Ecto neural progenitor cell (in vitro differentiated cells): ENCODE measurements around the gene SIX1.
A peak's percentile ranks its signal among the peaks of the same experiment; 100 is the strongest.

Experiments
- DNase-seq: peaks from one replicate; pipeline ENCODE4 v3.0.0-alpha.2; 2018; ENCODE audit warnings: low spot score

Gene SIX1

DNA sequence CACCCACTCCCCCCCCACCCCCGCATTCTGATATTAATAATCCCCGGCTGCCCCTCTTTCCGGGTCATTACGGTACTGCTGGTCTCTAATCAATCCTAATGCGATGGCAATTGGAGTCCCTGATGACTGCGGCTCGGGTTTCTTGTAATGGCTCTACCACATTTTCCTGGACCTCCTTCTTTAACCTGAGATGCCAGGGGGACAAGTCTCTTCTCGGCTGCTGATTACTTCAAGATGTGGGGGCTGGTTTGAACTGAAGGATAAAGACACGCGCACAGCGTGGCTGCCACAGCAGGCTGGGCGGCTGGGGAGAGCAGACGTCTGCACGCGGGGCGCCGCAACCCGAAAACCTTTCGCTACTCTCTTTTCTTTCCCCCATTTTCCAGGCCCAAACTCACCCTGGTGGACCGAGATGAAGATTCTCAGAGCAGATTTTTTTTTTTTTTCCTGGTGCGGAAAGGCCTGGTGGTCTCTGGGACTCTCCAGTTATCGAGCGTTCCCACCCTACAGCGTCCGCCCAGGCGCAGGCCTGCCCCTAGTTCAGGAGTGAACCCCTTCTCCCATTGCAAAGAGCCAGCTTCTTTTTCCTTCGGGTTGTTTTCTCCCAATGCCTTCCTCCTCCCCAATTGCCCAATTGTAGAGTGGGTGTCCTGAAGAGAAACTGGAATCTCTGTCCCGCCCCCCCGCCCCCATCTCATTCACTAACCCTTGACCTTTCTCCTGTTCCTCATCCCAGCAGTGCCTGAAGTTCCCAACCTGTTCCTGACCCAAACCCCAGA lies 6.0 kb upstream of the SIX1 start:
- DNase-seq = peak; percentile 55

DNA sequence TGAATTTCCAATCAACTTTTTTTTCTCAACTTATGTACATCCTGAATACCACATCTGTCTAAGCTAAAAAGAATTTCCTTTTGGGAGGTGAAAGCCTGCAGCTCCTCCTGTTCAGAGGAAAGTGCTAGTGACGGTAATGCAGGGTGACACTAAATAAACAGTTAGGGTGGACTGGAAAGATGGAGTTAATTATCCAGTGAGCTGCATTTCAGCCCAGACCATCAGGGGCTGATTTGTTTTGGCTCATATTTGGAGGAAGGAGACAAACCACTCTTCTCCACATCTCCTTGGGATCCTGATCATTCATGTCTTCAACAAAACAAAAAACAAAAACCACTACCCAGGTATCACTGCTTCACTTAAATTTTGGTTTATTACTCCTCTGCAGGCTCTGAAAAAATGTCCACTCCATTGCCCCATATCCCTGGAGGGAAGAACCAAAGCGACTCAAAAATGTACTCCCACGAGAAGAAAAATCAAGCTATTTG lies 5.1 kb upstream of the SIX1 start:
- no peak for DNase-seq

DNA sequence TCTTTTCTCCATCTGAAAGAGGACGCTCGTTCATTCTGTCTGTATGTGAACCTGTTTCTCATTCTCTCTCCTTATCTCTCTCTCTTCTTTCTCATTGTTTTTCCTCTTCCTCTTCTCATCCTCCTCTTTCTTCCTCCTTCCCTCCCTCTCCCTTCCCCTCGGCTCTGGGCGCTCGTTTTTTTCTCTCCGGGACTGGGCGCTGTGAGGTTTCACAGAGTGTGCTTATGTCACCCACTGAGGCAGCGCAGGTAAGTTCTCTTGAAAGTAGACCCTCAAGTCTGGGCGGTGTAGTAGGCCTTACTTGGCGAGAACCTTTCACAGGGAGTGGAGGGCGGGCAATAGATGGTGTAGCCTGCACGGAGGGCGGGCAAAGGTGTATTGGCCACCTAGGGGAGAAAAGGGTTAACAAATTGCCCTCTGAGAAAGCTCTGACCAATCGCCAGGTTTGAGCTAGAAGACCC lies 4.5 kb upstream of the SIX1 start:
- DNase-seq = no peak

DNA sequence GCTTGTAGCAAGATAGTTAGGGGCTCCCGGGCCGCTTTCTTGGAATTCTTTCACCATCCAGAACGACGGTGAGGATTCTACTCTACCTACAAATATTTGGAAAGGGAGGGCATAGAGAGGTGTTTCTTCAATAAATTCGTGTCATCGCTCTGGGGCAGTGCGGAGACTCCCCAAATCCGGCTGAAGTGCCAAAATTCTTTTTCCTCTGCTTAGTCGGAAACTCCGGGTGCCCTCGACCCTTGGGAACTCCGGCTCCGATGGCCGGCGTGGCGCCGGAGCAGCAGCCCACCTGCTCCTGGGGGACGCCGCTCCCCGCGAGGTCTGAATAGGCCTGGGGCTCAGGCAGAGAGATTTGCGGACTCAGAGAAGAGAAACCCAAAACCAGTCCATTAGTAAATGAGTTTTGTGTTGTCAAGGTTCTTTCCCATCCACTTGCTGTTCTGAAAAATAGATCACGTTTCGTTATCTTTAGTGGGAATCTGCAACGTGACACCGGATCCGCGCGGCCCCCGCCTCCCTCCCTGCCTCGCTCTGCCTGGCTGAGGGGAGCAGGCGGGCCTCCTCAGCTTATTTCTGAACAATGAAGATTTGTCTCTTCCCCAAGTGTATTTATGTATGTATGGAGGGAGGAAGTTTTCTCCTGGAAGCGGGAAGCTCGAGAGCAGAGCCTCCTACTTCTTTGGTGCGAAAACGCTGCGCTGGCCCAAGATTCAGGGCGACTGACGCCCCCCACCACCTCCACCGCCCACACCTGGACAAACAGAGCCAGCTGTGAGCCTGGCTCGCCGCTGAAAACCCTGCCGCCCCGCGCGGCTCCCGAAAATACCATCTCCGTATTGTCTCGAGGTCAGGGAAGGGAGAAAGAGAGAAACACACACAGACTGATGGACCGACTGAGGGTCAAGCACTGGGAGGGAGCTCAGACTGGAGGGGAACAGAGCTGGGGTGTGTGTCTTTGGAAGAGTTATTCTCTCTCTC lies 3.7 kb upstream of the SIX1 start:
- peak; percentile 52 for DNase-seq

DNA sequence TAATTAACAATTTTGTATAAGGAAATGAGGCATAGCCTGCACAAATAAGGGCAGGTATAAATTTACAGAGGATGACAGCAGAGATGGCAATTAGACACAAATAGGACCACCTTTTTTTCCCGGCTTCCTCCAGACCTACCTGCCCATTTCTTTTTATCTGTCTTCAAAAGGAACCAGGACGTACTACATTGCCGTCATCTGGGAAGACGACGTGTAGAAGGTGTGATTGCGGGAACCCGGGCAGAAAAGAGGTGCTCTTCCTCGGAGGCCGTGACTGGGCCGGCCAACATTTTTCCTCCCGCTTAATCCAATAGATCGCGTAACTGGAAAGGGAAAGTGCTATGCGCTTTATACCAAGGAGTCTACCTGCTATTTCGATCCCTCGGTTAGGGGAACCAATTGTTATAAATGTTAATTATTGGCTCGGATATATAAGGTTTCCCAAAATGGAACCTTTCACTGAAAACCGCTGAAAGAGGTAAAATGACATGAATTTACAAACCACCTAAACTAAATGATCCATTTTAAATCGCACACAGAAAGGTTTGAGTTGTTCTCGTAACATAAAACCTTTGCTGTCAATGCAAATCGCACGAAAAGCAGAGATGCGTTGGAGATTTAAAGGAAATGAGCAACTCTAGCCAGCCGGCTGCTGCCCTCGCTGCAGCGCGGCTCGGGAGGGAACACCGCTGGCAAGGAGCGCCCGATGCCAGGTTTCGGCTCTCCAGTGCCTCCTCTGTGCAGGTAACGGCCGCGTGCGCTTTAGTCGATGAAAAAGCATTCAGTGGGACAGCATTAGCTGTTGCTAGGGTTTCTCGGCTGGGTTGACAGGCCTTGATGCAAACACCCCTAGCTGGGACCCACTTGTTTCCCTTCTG lies 2.8 kb upstream of the SIX1 start:
- DNase-seq = peak; percentile 59

DNA sequence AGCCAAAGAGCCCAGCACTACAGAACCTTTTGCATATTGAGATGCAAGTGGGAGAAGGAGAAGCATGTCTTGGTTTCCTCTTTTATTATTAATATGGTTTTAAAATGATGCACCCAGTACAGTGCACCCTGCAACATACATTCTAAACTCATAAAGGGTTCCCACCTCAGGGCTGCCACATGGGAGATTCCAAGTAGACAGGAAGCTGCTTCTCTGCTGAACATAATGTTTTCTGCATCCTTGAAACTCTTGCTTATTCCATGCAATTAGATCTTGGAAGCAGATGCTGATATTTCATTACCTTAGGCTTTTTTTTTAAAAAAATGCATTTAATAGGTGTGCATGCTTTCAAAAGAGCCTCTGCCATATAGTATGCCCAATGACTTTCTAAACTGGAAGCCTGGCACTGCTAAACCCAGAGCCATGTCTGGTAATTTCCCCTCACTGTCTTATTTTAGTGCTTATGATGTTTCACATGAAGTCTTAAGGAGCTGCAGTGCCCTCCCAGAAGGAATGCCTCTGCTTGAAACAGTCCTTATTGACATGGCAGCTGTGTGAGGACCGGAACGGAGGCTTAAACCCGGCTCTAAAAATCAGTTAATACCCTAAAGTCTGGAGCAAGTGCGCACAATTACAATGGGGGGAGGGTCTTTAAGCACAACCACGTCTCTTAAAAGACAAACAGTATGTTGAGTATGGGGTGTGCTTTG lies 2.0 kb upstream of the SIX1 start:
- no peak for DNase-seq

DNA sequence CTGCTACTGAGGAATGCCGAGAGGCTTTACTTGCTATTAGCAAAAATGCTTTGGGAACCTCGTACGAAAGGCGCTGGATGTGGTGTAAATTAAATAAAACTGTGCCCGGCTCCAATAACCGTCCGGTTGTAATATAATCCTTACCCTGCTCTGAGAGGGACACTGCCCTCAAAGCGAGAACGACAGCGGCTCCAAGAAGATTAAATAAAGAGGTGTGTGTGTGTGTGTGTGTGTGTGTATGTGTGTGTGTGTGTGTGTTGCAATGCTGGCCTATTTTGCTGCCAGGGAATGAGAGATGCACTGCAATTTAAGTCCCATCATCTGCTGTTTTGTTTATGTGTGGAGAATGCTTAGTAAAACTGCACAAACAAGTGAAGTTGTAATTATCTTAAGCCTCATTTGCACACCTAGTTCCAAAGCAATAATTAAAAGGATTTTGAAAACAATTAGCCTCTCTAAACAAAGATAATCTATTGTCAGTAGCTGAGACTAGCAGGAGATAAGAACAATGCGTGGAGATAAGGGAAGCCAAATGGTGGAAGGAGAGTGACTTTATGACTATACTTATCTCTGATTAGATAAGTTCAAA lies 1.2 kb upstream of the SIX1 start:
- no peak for DNase-seq

DNA sequence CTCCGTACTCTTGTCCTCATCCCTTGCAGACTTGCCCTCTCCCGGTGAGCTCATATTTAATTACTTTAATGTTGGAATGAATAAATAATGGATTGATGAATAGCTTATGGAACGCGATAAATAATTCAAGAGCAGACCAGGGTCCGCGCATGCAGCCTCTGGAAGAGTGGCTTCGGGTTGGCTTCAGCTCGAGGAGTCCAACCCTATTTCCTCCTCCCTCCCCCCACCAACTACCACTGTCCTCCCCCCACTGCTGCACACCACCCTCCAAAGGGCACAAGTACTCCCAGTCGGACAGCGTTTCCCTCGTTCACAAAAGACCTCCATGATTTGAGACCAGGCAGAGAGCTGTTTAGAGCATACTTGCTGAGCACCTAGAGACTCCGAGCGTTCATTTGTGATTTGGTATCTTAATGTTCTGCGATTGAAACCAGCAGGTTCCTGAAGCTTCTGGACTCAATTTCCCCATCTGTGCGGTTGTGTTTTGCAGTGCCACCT lies 647 bp upstream of the SIX1 start:
- DNase-seq = peak; percentile 52

DNA sequence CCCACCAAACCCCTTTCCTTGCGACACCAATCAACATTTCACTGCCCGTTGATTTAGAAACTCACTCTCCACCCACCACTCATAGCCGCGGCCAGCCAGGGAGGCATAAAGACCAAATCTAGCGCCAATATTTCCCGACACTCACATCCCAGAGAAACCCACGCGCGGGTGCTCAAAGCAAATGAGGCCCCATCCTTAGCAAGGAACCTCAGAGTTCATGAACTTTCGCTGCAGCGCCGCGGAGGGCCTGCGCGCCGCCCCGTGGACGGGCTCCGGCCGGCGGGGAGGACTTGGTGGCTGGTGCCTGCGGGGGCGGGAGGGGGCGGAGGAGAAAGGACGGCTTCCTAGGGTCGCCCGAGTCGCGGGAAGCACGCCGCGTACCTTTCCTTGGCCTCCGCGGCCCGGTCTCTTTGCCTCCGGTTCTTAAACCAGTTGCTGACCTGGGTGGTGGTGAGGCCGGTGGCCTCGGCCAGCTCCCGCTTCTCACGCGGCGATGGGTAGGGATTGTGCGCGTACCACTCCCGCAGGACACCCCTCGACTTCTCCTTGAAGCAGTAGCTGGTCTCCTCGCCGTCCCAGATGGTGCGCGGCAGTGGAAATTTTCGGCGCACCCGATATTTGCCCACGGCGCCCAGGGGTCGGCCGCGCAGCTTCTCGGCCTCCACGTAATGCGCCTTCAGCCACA lies 886 bp downstream of the SIX1 start:
- DNase-seq = peak; percentile 58

DNA sequence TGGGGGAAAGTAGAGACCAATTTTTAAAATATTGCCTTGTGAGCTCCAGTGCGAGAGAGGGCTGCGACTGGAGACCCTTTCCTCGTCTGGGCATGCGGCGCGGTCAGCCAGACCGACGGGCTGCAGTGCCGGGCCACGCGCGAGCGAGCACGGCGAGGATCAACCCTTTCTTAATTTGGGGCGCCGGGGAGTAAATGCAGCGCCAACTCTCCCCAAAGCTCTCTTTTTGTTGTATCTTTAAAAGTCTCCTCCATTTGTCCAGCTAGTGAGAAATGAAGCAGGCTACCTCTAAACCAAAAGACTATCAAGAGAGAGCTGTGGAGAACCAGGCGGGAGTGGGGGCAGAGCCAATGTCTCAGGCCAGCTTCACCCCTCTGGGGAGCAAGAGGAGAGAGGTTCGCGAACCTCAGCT lies 1.4 kb downstream of the SIX1 start:
- peak; percentile 52 for DNase-seq

DNA sequence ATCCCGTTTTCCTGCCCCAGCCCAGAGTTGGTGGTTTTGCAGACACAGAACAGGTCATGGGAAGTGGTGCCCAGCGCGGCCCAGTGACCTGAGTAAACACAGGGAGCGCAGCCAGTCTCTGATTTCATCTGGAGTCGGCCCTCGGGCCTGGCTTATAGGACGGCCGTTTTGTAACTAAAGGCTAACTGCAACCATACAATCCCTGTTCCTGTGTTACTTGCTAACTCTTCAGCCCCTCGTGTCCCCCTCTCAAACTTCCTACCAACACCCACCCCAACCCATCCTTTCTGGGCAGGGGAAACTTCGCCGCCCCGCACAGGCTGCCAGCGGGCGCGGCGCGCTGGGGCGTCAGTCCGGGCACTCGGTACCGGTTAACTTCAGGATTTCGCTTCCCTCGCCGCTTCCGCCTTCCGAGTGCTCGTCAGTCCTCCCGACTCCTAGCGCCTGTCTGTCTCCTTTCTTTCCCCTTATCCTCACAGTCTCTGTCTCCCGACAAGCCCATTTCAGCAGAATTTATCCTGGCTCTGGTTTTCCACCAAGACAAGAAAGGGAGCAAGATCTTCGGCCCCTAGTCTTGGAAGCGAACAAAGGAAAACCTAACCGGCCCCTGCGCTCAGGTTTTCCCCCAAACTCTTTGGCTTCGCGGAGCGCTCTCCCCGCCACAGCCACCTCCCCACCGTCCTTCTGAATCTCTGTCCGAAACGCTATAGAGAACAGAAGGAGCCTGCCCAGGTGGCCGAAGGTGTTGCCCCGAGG lies 2.0 kb downstream of the SIX1 start:
- DNase-seq = peak; percentile 66

DNA sequence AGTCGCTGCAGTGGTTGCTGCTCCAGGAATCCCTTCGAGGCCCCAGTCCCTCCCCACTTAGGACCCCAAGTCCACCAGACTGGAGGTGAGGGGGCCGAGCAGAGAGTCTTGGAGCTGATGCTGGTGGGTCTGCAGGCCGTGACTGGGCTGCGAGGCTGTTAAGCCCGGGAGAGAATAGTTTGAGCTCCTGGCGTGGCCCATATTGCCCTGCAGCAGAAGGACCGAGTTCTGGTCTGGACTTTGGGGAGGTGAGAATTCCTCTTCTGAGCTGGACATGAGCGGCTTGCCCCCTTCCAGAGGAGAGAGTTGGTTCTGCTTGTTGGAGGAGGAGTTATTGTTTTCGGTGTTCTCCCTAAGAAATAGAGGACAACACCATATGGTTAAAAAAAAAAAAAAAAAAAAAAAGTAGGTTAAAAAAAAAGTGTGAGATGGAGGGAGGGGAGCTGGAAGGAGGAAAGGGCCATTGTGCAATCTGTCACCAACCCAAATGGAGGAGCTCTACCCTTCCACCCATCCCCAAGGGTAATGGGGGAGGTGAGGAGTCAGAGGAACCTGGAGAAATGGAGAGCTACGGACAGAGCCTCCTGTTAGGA lies 3.0 kb downstream of the SIX1 start:
- peak; percentile 56 for DNase-seq

DNA sequence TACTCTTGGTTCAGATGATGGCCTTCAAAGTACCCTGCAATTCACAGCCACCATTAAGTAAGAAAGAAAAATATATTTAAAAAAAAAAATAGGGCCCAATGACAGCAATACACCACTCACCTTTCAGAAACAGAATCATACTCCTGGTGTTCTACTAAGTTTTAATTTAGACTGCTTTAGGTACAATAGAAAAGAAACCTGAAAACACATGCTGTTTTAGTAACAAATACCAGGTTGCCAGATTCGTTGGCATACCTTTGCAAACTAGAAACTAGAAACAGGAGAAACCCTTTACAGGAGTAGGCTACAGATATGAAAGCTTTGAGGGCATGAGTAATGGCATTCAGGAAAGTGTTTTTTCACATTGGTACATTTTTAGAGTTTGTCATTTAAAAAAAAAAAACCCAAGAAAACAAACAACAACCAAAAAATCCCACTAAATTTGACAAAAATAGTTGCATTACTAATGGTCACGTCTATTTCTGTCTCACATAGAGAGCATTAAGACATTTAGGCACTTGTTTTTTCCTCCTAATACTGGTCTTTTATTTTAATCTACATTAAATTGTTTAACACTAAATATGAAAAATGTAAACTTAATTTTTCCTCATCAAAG lies 4.0 kb downstream of the SIX1 start:
- no peak for DNase-seq

DNA sequence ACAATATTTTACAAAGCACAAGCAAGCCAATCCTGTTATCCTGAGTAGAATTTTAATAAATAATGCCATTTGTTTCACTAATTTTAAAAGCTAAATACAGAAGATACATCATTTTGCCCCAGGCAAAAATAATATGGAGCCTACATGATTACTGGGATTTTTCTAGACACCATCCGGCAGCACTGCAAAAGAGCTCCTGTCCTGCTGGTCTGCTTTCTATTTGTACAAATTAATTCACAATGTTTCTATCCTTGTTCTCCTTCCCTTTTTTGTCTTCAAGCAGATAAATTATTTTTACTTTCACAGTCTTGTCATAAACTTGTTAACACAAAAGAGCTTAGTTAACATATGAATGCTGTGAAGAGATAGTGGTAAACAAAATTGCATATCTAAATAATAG lies 4.6 kb downstream of the SIX1 start:
- no peak for DNase-seq

DNA sequence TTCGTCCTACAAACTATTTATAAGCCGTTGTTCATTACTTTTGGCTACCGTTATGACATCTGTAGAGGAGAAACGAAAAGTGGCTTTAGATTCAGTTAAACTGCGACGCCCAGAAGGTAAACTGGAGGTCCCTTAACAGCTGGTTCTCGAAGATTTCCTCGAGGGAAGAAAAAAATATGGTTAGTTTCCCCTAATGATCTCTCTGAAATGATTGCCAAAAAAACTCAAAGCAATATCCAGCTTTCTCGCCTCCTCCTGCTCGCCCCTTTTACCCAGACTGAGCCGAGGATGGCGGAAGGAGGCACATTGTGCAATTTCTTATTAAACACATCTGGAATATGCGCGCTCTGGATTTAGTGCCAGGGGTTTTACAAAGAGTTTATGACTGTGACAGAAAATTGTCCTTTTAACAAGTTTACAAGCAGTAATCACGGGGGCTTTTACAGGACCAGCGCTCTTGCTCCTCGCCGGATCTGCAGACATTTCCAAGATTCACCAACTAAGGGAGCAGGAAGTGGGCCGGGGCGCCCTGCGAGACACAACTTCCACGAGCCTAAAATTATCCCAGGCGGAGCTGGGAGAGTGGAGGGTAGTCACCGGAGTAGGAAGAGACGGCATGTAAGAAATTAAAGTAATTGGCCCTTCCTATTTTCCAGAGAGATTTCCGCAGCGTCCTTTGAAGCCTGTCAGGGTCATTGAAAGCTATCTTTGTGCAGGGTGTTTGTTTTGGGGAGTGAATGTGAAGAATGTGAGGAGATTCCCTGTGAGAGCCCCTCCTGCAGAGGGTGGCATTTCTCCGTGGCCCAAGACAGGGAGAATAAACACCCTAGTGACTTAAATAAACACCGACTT lies 5.6 kb downstream of the SIX1 start:
- peak; percentile 53 for DNase-seq

DNA sequence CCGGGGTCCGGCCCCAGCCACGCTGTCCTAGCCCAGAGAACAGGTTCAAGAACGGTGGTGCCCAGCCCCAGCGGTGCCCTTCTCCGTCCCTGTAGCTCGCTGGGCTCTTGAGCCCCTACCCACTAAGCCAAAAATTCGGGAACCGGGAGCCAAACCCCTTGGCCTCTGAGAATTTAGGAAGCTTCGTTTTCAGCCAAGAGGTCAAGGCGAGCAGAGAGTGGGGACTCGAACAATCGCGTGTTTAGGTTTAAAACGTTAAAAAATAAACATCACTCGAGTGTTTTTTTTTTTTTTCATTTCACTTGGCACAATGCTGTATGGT lies 6.2 kb downstream of the SIX1 start:
- DNase-seq = no peak

DNA sequence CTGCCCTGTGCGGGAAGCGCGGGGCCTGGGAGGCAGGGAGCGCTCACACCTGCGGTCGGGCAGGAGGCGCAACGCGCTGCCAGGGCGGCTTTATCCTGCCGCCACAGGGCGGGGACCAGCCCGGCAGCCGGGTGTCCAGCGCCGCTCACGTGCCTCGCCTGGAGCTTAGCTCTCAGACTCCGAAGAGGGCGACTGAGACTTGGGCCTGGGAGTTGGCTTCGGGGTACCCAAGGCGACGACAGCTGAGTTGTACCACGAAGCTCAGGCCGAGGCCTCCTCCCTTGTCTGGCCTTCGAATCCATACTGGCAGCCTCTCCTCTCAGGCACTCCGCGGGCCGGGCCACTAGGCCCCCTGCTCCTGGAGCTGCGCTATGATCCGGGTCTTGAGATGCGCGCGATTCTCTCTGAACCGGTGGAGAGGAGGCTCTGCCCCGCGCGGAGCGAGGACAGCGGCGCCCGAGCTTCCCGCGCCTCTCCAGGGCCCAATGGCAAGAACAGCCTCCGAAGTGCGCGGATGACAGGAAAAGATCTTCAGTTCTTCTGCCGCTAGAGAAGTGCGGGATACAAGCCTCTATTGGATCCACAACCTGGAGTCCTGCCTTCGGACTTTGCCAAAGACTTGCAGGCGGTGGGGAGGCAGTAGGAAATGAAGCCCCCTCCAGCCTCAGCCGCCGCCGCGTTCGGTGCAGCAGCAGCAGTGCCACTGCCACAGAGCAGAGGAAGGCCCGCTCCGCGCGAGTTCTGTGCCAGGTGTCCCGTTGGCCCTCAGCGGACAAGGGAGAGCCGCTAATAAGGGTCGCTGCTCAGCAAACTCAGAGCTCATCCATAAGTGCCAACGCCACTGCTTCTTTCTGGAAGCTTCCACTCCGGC lies 6.8 kb downstream of the SIX1 start:
- DNase-seq = peak; percentile 72
